SKM-1 treated with dmso at 0.1 percent for 144 hours (cell line): ENCODE results near the gene TCOF1.

Experiments
- DNase-seq: peaks from one replicate; lab custom pipeline; 2025; ENCODE audit not compliant: unreplicated experiment; lab: John Stamatoyannopoulos, UW

Gene TCOF1, protein sequence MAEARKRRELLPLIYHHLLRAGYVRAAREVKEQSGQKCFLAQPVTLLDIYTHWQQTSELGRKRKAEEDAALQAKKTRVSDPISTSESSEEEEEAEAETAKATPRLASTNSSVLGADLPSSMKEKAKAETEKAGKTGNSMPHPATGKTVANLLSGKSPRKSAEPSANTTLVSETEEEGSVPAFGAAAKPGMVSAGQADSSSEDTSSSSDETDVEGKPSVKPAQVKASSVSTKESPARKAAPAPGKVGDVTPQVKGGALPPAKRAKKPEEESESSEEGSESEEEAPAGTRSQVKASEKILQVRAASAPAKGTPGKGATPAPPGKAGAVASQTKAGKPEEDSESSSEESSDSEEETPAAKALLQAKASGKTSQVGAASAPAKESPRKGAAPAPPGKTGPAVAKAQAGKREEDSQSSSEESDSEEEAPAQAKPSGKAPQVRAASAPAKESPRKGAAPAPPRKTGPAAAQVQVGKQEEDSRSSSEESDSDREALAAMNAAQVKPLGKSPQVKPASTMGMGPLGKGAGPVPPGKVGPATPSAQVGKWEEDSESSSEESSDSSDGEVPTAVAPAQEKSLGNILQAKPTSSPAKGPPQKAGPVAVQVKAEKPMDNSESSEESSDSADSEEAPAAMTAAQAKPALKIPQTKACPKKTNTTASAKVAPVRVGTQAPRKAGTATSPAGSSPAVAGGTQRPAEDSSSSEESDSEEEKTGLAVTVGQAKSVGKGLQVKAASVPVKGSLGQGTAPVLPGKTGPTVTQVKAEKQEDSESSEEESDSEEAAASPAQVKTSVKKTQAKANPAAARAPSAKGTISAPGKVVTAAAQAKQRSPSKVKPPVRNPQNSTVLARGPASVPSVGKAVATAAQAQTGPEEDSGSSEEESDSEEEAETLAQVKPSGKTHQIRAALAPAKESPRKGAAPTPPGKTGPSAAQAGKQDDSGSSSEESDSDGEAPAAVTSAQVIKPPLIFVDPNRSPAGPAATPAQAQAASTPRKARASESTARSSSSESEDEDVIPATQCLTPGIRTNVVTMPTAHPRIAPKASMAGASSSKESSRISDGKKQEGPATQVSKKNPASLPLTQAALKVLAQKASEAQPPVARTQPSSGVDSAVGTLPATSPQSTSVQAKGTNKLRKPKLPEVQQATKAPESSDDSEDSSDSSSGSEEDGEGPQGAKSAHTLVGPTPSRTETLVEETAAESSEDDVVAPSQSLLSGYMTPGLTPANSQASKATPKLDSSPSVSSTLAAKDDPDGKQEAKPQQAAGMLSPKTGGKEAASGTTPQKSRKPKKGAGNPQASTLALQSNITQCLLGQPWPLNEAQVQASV (N-terminal part only)

DNA sequence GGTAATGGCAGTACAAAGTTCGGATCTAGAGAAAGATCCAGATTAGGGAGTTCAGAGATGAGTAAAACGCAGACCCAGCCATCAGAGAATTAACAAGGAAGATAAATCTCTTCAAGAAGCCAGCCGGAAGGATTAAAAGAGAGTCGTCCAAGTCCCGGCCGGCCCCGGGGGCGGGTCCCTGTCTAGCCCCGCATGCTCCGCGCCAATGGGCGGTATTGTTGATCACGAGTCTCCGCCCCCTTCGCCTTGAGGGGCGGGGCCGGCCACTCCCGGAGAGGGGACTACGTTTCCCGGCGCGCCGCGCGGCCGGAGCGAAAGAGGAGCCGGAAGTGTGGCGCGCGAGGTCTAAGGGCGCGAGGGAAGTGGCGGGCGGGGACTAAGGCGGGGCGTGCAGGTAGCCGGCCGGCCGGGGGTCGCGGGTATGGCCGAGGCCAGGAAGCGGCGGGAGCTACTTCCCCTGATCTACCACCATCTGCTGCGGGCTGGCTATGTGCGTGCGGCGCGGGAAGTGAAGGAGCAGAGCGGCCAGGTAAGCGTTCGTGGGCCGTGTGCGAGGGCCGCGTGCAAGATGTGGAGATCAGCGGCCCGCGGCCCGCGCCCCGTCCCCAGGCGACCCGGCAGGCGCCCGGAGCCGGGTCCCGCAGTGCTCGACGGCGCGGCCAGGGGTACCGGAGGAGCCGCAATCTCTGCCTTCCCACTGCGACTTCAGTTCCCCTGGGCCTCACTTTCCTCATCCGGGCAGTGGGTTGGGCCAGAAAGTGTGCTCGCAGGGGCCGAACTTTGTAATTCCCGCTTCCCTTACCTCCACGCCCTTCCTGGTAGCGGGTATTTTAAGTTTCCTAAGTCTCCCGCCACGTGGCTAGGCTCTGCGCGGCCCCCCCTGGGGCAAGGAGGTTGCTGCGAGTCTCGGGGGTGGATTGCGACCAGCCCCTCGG lies at the start of gene TCOF1:
TCOF1 (plus strand) TSS at position 372 of the 935 bp plus-strand sequence; CDS start at position 422, 50 bp downstream.
- DNase-seq: peak; percentile 95

DNA sequence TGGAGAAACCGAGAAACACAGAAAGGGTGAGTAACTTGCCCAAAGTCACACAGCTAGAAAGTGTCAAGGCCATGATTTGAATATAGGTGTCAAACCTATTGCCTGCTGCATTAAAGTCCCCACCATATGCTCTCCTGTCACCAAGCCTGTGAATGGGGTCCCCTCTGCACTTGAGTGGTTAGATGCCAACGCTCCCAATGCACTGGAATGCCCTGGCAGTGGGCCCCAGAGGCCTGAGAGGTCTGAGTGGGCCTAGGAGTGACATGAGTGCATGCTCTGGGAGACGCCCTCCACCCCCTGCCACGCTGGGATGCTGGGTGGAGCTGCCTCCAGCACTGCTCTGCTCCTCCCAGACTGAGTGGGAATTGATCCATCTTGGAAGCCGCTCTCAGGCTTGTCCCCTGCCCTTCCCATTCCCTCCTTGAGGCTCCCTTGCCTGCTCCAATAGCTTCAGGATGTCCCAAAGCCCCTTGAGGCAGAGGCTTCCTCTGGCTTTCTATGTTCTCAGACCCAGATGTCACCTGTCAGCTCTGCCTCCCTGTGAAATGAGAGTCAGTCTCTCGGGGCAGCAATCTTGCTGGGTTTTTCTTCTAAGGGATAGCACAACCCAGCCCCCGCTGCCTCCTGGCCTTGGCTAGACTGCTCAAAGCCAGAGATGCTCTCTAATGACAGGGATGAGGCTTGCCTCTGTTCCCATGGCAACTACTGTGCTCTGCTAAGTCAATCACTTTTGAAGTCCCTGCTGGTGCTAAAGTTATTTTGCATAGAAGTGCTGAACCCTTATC lies 48.2 kb upstream of the TCOF1 start:
- no peak for DNase-seq

DNA sequence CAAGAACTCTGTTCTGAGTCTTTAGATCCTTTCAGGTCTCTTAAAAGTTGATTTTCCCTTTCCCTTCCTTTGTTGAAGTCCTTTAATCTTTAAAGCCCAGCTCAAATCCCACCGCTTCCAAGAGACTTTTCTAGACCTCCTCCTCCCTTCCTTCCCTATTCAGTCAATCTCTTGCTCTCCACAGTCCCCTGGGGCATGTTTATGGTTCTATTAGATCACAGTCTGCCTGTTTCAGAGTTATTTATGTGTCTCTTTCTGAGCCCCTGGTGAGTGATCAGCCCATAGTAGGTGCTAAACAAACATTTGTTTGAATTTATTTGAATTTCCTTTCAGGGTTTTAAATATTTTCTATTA lies 47.6 kb upstream of the TCOF1 start:
- no peak for DNase-seq

DNA sequence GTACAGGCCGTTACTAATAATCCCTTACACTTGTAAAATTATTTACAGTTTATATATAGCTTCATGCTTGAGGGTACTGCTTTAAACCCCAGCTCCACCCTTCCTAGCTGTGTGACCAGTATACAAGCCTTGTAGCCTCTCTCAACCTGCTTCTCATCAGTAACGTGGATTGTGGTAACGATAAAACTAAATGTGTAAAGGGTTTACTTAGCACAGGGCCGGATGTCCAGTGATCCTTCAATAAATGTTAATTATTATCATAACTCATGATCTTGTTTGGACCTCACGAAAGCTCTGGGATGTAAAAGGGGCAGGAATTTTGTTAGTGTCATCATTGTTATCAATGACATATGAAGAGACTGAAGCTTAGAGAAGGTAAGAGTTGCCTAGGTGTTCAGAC lies 47.3 kb upstream of the TCOF1 start:
- no peak for DNase-seq

DNA sequence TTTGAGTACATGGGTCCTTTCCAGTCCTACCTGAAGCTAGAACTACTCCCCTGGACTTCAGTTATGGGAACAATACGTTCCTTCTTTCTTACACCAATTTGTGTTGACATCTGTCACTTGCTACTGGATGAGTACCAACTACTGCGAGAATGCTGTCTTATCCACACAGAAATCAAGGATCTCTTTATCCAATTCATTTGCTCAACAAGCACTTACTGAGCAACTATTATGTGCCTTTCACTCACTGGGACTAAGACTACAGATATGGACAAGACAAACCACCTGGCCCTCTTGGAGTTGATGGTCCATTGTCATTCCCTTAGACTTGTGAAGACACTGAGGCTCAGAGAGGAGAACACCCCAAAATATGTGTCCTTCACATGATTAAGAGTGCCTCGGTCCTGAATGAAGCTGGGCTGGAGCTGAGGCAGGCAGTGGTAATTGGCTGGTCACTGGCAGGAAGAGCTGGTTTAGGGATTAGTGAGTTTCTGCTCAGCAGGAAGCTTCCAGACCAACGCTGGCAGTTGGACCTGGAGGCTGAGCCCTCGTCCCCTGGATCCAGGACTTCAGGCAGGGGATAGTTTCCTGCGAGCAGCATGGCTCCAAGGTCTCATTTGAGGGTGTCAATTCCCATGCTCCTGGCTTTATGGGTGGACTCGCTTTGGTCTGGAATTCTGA lies 46.3 kb upstream of the TCOF1 start:
- DNase-seq: no peak

DNA sequence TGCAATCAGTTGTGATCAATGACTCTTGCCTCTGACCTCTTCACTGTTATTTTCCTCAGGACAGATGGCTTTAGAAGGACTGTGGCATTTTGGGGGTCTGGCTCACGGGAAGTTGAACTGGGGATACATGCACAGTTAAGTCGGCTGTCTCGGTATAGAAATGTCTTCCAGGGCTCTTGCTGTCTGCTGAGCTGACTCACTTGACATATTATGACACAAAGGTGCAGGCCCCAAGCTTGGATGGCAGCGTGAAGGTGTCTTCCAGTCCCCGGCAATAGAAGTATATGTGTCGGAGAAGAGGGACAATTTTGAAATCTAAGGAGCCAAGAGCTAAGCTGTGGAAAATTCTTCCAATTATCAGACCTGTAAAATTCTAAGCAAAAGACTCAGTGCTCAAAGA lies 45.0 kb upstream of the TCOF1 start:
- no peak for DNase-seq

DNA sequence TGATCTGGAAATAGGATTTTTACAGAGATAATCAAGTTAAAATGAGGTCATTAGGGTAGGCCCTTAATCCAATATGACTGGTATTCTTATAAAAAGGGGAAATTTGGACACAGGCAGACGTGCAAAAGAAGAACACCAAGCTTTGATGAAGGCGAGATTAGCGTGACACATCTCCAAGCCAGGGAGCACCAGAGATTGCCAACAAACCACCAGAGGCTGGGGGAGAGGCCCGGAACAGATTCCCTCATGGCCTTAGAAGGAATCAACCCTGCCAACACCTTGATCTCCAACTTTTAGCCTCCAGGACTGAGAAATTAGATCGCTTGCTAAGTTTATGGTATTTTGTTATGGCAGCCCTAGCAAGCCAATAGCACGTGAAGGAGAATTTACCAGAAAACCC lies 44.0 kb upstream of the TCOF1 start:
- no peak for DNase-seq

DNA sequence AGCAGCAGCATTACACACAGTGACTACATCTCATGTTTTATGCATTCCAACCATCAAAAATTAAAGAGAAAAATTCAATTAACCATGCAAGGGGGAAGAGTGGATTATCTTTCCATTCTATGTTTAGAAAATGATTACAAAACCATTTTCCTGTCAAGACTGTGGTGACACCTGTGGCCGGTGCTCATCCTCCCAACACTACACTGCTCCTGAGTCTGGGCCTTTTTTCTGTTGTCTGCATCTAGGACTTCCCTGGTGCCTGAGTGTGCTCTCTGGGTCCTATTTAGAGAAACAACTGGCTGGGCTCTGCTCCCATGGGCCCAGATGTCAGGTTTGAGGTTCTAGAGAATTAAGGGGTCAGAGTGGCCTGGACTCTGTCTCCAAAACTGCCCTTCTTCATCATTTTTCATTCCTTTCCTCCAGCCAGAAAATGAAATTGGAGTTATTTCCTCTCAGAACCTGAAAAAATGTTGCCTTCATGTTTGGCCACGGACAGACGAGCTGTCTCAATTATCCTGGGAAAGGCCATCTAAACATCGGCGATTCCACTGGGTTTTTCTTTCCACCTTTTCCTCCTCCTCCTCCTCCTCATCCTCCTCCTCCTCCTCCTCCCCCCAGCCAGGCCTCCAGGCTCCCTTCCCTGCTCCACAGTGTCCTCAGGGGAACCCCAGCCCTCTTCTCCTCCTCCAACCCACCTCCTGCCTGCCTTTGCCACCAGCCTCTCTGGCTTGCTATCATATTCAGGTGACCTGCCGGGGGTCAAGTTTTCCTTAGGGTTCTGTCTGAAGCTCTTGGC lies 43.4 kb upstream of the TCOF1 start:
- DNase-seq: no peak

DNA sequence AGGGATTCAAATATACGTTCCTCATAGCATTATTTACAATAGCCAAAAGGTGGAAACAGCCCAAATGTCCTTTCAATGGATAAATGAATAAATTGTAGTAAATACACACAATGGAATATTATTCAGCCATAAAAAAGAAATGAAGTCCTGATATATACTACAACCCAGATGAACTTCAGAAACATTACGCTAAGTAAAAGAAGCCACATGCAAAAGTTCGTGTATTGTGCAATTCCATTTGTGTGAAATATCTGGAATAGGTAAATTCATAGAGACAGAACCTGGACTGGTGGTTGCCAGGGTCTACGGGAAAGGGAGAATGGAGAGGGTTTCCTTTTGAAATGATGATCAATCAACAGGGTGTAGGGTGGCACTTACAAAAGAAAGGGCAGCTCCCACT lies 42.3 kb upstream of the TCOF1 start:
- no peak for DNase-seq

DNA sequence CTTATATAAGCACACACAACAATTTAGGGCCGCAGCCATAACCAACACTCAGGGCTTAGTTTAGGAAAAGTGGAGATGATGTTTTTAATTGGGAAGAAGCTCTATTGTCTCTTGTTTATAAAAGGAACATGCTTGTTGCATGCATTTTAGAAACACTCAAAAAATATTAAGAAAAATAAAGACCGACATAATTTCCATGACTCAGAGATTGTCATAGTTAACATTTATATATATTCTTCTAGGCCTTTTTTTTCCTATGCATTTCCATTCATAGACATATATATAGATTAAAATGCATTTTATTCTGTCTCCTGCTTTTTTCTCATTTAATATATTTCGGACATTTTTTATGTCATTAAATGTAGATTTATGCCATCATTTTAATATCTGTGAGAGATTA lies 41.2 kb upstream of the TCOF1 start:
- DNase-seq: no peak

DNA sequence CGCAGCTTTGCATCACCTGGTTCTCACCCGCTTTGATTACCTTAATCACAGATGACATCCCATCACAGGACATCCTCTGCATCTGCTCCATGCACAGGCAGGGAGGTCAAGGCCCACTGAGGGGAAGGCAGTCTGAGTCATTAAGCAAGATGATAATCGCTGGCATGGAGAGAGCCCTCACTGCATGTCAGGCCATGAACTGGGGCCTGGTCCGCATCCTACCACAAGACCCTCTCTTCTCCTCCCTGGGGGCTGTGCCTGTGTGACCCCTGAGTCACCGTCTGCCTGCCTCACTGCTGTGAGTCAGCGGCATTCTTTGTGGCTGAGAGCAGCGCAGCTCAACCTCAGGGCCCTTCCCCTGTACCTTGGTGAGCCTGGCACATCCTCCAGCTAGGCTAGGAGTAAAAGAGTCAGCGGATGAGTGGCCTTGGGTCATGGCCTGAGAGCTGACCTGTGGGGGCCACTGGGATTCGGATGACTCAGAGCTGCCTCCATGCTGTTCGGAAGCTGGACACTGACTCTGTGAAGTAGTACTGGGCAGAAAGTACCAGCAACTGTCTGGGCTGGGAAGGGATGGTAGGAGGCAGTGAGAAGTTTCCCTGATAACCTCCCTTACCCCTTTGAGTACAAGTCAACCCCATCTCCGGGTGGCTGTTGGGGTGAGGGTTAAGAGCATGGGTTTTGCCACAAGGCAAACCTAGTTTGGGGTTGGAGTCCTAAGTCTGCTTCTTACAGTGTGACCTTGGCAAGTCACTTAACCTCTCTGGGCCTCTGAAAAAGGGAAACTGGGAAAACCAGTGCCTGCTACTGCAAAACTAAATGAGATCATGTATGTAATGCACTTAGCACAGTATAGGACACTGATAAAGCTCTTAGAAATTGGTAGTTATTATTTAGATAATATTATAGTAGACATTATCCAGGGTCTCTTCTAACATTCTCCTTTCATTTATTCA lies 40.2 kb upstream of the TCOF1 start:
- no peak for DNase-seq

DNA sequence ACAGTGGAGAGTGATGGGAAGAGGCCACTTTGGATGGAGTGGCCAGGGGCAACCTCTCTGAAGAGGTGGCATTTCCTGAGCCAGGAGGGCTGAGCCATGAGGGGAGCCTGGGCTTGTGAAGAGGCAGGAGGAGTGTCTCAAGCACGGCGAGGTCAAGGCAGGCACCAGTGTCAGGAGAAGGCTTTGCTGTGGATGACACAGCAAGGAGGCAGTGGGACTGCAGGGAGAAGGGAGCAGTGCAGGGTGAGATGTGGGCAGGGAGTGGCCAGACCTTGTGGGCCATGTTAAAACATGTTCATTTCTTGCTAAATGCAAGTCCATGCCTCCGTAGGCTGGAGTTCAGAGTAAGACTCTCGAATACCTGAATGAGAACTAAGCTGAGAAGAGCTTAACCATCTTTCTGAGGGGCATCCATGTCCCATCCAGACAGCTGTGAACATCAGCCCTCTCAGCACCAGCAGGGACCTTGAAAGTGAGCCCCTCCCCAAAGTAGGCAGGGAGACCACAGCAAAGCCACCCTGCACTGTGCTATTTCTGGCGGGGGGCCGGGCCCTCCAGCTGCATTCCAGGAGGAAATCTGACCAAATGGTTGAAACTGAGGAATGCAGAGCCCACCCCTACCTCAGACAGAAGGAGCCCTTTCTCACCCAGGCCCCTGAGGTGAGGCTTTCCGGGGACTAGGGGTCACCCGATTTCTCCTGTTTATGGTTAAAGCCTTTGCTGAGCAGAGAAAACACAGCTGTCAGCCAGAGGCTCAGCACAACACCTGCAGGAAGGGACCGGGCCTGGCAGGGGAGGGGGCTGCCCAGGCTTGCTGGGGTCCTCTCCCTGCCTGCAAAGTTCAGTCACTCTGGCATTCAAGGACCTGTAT lies 38.6 kb upstream of the TCOF1 start:
- no peak for DNase-seq

DNA sequence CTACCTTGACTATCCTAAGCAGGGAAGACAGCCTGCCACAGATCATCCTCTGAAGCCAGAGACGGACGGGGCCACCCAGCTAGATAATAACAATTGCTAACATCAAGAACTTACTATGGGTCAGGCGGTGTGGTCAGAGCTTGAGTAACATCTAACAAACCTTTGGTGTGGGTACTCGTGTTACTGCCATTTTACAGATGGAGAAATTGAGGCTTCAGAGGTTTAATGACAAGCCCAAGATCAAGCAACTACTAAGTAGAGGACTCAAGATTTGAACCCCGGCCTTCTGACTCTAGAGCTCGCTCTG lies 38.1 kb upstream of the TCOF1 start:
- no peak for DNase-seq

DNA sequence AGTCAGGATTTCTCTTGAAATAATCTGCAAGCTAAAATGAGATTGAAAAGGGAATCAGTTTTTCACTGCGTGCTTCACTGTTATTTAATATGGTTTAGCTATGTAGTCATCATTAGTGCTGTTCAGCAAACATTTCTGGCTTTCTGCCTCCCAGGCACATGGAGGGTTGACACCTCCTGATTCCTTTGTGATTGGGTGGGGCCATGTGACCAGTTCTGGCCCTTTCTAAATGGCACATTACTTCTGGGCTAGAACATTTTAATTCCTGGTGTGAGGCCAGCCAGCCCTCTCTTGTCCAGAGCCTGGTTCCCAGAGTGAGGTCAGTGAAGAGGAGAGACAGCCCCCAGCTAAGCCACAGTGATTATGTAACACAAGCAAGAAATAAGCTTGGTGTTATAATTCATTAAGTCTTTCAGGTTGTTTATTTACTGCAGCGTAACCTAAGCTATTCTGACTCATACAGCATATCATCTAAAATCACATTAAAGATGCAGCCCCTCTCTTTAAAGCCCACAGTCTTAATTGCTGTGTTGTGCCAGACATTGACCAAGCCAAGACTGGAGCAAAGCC lies 37.4 kb upstream of the TCOF1 start:
- DNase-seq: no peak

DNA sequence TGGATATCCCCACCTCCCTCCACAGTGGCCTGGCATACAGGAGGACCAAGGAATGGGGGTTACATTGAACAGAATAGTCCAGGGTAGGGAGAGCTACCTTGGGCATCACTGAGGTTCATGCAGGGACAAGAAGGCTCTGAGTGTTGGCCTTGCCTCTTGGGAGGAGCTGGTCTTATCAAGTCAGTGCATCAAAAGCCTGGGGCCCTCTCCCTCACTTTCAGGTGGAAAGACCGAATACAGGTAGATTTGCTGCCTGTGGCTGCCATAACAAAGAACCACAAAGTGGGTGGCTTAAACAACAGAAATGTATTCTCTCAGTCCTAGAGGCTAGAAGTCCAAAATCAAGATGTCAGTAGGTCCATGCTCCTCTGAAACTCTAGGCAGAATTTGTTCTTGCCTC lies 36.3 kb upstream of the TCOF1 start:
- no peak for DNase-seq

DNA sequence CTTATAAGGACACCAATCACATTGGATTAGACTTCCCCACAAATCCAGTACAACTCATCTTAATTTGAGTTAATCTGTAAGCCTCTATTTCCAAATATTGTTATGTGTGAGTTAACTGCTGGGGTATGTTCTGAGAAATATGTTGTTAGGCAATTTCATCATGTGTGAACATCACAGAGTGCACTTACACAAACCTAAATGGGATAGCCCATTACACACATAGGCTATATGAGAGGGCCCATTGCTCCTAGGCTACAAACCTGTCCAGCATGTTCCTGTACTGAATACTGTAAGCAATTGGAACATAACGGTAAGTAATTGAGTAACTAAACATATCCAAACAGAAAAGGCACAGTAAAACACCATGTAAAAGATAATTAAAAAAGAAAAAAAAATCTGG lies 35.7 kb upstream of the TCOF1 start:
- DNase-seq: no peak
